ENCODE measurements around the gene MCMBP.

GRCh38 chr10:119815671-119816070 is 57.0 kb downstream of the MCMBP start:
- no peak for TF ChIP-seq SUZ12 (IDR thresholded peaks at IDR 0.05; ENCODE audit: extremely low read depth, insufficient read depth, insufficient read length)
- no peak for TF ChIP-seq ZNF274 (IDR thresholded peaks at IDR 0.05; ENCODE audit: low read depth, low read length)

Measured in NT2/D1 (cell line).